ENCODE results near the gene SYTL3. TPM values are rescaled to one million over a fixed set of nuclear protein-coding genes. Genes with fewer than 3 reads are reported as not detected.

SYTL3 gene
- total RNA-seq, 1 experiment from 2014 or later: 0.86 TPM

DNA sequence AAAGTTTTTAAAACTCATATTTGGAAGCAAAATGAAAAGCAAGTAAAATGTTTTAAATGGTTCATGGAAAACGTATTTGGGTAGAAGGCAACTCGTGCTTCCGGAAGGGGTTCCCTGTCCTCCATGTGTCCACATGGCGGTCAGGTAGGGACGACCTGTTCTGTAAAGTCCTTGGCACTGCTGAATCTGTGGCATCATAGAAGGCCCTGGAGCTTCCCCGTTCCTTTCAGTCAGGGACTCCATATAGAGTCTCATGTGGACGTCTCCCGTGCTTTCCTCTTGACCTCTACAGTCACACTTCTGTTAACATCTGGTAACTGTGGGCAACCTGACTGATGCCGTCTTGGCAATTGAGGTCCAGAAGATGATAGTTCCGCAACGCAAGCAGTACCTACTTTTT is 16.7 kb upstream of the SYTL3 start:
- Histone ChIP-seq H3K4me3 (ENCODE audit: low read depth, low read length) (no peak overlapping the region), H3K4me1 (no peaks in the 10 kb centered on the region), H3K36me3 (ENCODE audit: control insufficient read depth, insufficient read depth, low read length) (peaks cover 3% of the 10 kb centered on the region; the same call in 1 of the 2 replicates), H3K9me3 (no peaks in the 10 kb centered on the region), H3K27me3 (replicated peaks; ENCODE audit: control insufficient read depth, insufficient read depth, low read length) (no peaks in the 10 kb centered on the region; the same call in 1 of the 2 replicates)
- H3K36me3 Mint-ChIP-seq (ENCODE audit: insufficient read depth, unreplicated experiment): peaks cover 56% of the 10 kb centered on the region
- H3K9me3 Mint-ChIP-seq (ENCODE audit: unreplicated experiment): no peaks in the 10 kb centered on the region
- no peaks in the 10 kb centered on the region for H3K27me3 Mint-ChIP-seq (ENCODE audit: insufficient read depth, unreplicated experiment)
- CTCF ChIA-PET: no interaction called here
- no TSS peak for BruUV-seq (replicated peaks)
- no peak for TF ChIP-seq CTCF (IDR thresholded peaks at IDR 0.05; ENCODE audit: insufficient read depth in 1 of 2, low read depth in 1 of 2, low read length in 1 of 2, severe bottlenecking in 1 of 2, unreplicated experiment in 1 of 2)
- H3K4me1 Mint-ChIP-seq (ENCODE audit: low read depth, unreplicated experiment): peaks cover 7% of the 10 kb centered on the region
- no peak for DNase-seq
- no peak overlapping the region for H3K4me3 Mint-ChIP-seq (ENCODE audit: unreplicated experiment)
- POLR2A ChIA-PET: no interaction called here
- no peak overlapping the region for H3K27ac Mint-ChIP-seq (ENCODE audit: unreplicated experiment)
- intact Hi-C loops (cut with micrococcal nuclease; ENCODE audit: unreplicated experiment): no loop called here

DNA sequence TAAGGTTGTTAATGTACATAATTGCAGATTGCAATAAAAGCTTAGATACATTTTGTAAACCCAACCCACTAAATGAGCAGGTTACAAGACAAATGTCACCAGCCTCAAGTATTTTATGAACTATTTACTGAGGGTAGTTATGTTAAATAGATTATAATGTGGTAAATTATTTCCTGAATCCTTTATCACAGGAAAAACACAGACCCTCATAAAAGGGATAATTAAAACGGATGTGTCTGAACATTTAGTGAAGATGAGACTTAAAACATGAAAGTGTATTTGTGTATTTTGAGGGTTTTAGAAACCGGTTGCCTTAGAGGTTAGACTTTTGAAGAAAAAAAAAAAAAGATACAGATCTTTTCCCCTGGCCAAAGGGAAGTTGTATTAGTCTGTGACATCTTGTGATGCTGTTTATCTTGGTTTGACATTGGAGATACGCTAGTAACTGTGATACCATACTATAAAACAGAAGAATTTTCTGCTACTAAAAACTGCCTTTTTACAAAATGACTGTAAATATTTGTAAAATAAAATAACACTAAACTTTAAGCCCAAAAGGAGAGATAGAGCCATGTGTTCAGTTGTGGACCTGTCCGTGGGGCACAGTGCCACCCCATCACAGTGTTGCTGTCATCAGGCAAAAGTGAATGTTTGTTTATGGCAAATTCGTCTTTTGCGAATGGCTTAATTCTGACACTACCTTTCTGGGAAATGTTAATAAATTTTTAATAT is 15.0 kb upstream of the SYTL3 start:
- CTCF ChIA-PET: no interaction called here
- Mint-ChIP-seq H3K36me3 (ENCODE audit: insufficient read depth, unreplicated experiment) (peaks cover 60% of the 10 kb centered on the region), H3K4me3 (ENCODE audit: unreplicated experiment) (no peak overlapping the region), H3K4me1 (ENCODE audit: low read depth, unreplicated experiment) (peaks cover 7% of the 10 kb centered on the region), H3K27me3 (ENCODE audit: insufficient read depth, unreplicated experiment) (no peaks in the 10 kb centered on the region), H3K27ac (ENCODE audit: unreplicated experiment) (no peak overlapping the region), H3K9me3 (ENCODE audit: unreplicated experiment) (no peaks in the 10 kb centered on the region)
- Histone ChIP-seq H3K27me3 (replicated peaks; ENCODE audit: control insufficient read depth, insufficient read depth, low read length) (no peaks in the 10 kb centered on the region; the same call in 1 of the 2 replicates), H3K9me3 (no peaks in the 10 kb centered on the region), H3K4me1 (no peaks in the 10 kb centered on the region), H3K4me3 (ENCODE audit: low read depth, low read length) (no peak overlapping the region), H3K36me3 (ENCODE audit: control insufficient read depth, insufficient read depth, low read length) (peaks cover 3% of the 10 kb centered on the region; the same call in 1 of the 2 replicates)
- no peak for DNase-seq
- no TSS peak for BruUV-seq (replicated peaks)
- intact Hi-C loops (cut with micrococcal nuclease; ENCODE audit: unreplicated experiment): no loop called here
- no peak for TF ChIP-seq CTCF (IDR thresholded peaks at IDR 0.05; ENCODE audit: insufficient read depth in 1 of 2, low read depth in 1 of 2, low read length in 1 of 2, severe bottlenecking in 1 of 2, unreplicated experiment in 1 of 2)
- POLR2A ChIA-PET: no interaction called here

DNA sequence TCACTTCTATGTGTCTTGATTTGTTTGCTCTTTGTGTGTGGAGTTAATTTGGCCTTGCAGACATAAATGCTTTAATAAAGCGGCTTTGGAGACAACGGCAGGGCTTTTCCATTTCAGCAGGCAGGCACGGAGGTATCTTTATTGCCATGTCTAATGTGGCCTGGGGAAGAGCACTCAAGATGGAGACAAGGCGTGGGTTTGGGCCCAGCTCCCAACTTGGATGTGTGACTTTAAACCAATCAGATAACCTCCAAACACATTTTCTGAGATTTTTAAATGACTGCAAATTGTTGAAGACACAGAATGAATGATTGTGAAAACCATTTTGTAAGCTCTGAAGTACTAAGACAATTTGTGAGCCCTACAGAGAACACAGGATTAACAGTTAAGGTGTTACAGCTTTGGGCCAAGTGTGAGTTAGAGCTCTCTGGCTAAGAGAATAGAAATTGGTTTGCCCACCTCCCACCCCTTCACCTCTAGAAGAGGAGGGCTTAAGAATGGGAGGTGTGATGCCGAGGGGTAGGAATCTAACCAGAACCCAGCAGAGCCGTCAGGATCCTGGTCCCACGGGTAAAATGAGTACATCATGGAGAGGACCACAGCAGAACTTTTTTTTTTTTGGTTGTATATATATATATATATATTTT is 14.3 kb upstream of the SYTL3 start:
- no peaks in the 10 kb centered on the region for H3K9me3 Mint-ChIP-seq (ENCODE audit: unreplicated experiment)
- H3K27ac Mint-ChIP-seq (ENCODE audit: unreplicated experiment): no peak overlapping the region
- peaks cover 10% of the 10 kb centered on the region for H3K4me1 Mint-ChIP-seq (ENCODE audit: low read depth, unreplicated experiment)
- Histone ChIP-seq H3K4me3 (ENCODE audit: low read depth, low read length) (no peak overlapping the region), H3K36me3 (ENCODE audit: control insufficient read depth, insufficient read depth, low read length) (peaks cover 3% of the 10 kb centered on the region; the same call in 1 of the 2 replicates), H3K9me3 (no peaks in the 10 kb centered on the region), H3K4me1 (no peaks in the 10 kb centered on the region), H3K27me3 (replicated peaks; ENCODE audit: control insufficient read depth, insufficient read depth, low read length) (no peaks in the 10 kb centered on the region; the same call in 1 of the 2 replicates)
- H3K27me3 Mint-ChIP-seq (ENCODE audit: insufficient read depth, unreplicated experiment): no peaks in the 10 kb centered on the region
- intact Hi-C loops (cut with micrococcal nuclease; ENCODE audit: unreplicated experiment): no loop called here
- BruUV-seq (replicated peaks): no TSS peak
- no peak for DNase-seq
- ChIA-PET POLR2A (no interaction called here), CTCF (no interaction called here)
- H3K36me3 Mint-ChIP-seq (ENCODE audit: insufficient read depth, unreplicated experiment): peaks cover 59% of the 10 kb centered on the region
- TF ChIP-seq CTCF (IDR thresholded peaks at IDR 0.05; ENCODE audit: insufficient read depth in 1 of 2, low read depth in 1 of 2, low read length in 1 of 2, severe bottlenecking in 1 of 2, unreplicated experiment in 1 of 2): no peak
- H3K4me3 Mint-ChIP-seq (ENCODE audit: unreplicated experiment): no peak overlapping the region

Measured in Caco-2 (cell line).